NCI-H345 (cell line): ENCODE measurements around the gene NACA.
"Not testable (repeated sequence)": the region's sequence is repeated elsewhere in the genome, so short reads cannot be mapped to it uniquely, and the experiment has no call there.

Experiments used
- DNase-seq: peaks from one replicate; lab custom pipeline; 2025; lab: John Stamatoyannopoulos, UW

Gene NACA

GRCh38 chr12:56724972-56725722, at the start of gene NACA:
Gene NACA (minus strand): TSS chr12:56725299. CDS start chr12:56724521, 778 bp downstream.
- DNase-seq: peak; percentile 97

DNA sequence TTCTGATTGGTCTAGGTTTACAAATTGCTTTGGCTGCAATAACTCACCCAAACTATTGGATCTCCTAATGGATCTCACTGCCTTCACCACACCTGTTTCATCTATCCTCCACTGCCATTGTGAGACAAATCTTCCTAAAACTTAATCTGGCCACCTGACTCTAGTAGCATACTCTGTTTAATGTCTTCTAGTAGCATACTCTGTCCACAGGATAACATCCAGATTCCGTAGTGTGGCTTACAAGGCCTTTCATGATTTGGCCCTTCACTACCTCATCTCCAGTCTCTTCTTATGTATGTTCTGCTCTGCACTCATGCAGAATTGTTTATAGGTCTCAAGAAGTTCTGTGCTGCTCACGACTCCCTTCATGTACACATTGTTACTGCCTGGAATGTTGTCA, 48.0 kb upstream of the NACA start:
- no peak for DNase-seq

GRCh38 chr12:56772625-56773024, 47.5 kb upstream of the NACA start:
- no peak for DNase-seq

DNA sequence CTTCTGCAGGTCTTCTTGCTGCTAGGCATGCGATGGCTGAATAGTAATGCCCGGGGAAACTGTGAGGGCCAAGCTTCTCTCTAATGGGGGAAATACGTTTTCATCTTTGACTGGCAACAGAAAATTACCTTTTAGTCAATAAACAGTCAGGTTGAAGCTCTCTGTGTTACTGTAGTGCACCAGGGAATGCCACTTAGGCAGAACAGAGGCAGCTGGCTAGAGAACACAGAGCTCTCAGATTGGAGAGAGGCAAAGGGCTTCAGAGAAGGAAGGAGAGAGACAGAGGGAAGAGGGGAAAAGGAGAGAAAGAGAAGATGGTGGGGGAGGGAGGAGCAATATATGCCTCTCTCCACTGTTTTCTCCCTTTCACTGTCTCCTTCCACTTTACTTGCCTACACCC, 44.8 kb upstream of the NACA start:
- no peak for DNase-seq

- no peak for DNase-seq
These were observed 43.3 kb upstream of the NACA start for GRCh38 chr12:56768424-56768823.

- no peak for DNase-seq
These were observed 41.4 kb upstream of the NACA start for GRCh38 chr12:56766535-56766934.

GRCh38 chr12:56763753-56764657, 38.9 kb upstream of the NACA start:
- DNase-seq: no peak

DNA sequence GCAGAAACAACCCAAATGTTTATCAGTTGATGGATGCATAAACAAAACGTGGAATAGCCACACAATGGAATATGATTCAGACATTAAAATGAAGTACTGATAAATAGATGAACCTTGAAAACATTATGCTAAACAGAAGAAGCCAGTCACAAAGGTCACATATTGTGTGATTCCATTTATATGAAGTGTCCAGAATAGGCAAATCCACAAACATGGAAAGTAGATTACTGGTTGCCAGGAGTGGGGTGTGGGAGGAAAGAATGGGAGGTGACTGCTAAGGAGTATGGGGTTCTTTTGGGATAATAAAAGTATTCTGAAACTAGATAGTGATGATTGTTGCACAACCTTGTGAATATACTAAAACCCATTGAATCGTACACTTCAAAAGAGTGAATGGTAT, 36.7 kb upstream of the NACA start:
- no peak for DNase-seq

DNA sequence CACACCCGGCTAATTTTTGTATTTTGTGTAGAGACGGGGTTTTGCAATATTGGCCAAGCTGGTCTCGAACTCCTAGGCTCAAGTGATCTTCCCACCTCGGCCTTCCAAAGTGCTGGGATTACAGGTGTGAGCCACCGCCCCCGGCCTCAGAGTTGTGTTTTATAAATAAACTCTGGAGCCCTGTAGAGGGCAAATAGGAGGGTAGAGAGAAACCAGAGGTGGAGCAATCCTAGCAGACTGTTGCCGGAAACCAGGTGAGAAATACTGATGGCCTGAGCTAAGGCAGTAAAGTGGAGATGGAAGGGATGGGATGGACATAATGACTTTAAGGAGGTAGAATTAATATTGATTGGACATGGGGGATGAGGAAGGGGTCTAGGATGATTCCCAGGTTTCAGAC, 35.4 kb upstream of the NACA start:
- DNase-seq: no peak

- no peak for DNase-seq
These were observed 34.3 kb upstream of the NACA start for GRCh38 chr12:56759263-56759908.

DNA sequence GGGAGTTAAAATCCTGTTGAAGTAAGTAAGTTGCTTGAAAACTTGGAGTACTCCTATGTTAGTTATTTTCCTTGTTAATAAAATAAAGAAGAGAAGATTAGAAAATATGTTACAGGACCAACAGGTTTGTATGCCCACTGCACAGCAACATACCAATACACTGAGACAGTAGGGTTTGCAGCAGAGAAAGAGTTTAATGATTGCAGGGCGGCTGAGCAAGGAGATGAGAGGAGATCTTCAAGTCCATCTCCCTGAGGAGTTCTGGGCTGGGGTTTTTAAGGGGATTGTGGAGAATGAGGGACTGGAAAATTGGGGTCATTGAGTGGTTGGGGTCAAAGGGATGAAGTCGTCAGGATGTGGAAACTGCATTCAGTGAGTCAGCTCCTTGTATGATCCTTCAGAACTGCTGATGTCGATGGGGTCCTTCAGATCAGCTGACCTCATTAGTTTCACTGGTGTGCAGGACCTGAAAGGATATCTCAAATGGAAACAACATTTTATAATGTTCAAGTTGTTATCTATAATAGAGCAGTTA, 33.7 kb upstream of the NACA start:
- no peak for DNase-seq

GRCh38 chr12:56757971-56758370, 32.9 kb upstream of the NACA start:
- not testable (repeated sequence) for DNase-seq

DNA sequence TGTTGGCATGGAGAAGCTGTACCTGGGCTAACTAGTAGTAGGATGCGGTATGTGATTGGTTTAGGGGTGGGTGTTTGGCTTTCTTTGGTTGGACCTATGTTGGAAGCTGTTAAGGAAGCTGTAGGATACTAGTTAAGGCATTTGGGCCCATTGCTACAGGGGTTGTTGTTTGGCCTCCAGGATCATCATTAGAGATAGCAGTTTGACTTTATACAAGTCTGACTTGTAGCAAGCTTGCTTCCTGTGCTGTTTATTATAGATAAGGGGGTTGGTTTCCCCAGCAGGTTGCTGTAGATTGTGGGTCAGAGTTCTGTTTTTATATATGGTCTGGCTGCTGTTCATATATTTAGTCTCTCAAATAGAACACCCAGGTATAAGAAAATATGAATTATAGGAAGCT, 28.5 kb upstream of the NACA start:
- no peak for DNase-seq

GRCh38 chr12:56751712-56752598, 26.9 kb upstream of the NACA start, which contains the start of gene PRIM1:
Gene PRIM1 (minus strand): TSS chr12:56752323. CDS start chr12:56752298, 25 bp downstream.
- DNase-seq: peak; percentile 92

GRCh38 chr12:56750596-56750995, 25.5 kb upstream of the NACA start:
- not testable (repeated sequence) for DNase-seq

DNA sequence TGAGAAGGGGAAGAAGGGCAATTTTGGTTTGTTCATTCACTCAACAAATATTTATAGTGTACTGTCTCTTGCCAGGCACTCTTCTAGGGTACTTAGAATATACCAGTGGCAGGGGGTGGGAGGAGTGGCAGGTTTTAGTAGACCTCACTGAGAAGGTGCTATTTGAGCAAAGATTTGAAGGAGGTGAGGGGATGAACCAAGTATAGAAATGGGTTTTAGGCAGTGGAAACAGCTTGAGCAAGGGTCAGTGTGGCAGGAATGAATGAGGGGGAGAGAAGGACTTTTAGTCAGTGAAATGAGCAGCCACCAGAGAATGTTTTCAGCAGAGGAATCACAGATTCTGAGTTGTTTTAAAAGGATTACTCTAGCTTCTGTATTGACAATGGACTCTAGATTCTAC, 24.8 kb upstream of the NACA start:
- DNase-seq: no peak

- DNase-seq: no peak
These were observed 24.3 kb upstream of the NACA start for GRCh38 chr12:56749359-56749758.

DNA sequence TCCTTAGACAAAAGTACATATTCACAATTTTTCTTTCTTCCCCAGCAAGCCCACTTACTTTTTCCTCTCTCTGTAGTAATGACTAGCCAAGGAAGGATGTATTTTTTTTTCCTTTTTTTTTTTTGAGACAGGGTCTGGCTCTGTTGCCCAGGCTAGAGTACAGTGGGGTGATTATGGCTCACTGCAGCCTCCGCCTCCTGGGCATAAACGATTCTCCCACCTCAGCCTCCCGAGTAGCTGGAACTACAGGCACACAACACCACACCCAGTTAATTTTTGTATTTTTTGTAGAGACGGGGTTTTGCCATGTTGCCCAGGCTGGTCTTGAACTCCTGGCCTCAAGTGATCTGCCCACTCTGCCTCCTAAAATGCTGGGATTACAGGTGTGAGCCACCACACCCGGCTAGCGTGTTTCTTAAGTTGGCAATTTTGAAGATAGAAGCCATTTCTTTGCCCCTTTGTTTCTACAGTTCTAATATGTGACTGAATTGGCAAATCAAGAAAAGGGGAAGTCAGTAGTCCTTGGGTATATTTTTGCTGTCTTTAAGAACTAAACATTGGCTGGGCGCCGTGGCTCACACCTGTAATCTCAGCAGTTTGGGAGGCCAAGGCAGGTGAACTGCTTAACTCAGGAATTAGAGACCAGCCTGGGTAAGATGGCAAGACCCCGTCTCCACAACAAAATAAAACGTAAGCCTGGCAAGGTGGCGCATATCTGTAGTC, 3.2 kb upstream of the NACA start:
- DNase-seq: no peak

DNA sequence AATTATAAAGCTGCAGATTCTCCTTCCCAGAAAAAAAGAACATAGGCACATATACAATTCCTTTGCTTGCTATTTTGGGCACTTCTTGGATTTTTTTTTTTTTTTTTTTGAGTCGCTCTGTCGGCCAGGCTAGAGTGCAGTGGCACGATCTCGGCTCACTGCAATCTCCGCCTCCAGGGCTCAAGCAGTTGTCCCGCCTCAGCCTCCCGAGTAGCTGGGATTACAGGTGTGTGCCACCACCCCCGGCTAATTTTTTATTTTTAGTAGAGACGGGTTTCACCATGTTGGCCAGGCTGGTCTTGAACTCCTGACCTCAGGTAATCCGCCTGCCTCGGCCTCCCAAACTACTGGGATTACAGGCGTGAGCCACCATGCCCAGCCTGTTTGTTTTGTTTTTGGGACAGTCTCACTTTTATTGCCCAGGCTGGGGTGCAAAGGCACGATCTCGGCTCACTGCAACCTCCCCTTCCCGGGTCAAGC, 1.1 kb upstream of the NACA start:
- not testable (repeated sequence) for DNase-seq

DNA sequence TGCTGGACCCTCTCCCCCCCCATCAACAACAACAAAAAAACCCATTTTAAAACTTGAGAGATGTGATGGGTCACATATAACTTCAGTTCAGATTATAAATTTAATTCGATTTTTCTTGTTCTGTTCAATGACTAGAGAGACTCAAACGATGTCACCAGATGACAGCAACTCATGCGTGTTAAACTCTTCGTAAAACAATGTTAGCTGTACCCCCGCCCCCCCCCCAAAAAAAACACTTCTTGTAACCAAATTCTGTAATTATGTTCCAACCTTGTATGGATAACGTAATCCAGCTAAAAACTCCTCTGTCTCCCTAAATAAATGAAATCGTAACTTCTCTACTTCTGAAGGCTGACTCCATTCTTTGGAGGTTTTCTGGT, 614 bp upstream of the NACA start:
- no peak for DNase-seq

DNA sequence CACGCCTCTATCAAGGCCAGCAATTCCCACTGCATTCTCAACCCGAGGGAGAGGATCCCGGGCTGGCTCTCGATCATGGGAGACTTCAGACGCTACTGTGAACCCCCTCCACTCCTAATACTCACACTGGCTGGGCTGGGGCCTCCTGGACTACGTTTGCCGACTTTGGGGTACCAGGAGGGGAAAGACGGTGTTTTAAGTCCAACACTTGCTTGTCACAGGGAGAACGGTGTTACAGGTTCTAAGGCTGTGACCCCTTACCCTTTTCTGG, 463 bp downstream of the NACA start:
- no peak for DNase-seq
